Mammary epithelial cell (primary cell): ENCODE results near the gene SPG11.

Source experiments
- EZH2 ChIP-seq: IDR thresholded peaks from 2 replicates; pipeline ENCODE4 v1.6.1; 2012; ENCODE audit warnings: low read length, inconsistent platforms, borderline replicate concordance
- TF ChIP-seq, protein P1 (sequence below), 2 donors: IDR thresholded peaks in 1 of 2; conservative IDR thresholded peaks in 1 of 2; 2 replicates each; pipeline ENCODE4 v1.5.1; 2011 to 2012; ENCODE audit warnings: inconsistent platforms in 2 of 2, low read length in 2 of 2, mild to moderate bottlenecking in 2 of 2, control low read depth in 1 of 2, low read depth in 1 of 2; ENCODE audit not compliant: insufficient read depth in 1 of 2; ENCODE audit errors: extremely low read depth in 1 of 2

DNA sequence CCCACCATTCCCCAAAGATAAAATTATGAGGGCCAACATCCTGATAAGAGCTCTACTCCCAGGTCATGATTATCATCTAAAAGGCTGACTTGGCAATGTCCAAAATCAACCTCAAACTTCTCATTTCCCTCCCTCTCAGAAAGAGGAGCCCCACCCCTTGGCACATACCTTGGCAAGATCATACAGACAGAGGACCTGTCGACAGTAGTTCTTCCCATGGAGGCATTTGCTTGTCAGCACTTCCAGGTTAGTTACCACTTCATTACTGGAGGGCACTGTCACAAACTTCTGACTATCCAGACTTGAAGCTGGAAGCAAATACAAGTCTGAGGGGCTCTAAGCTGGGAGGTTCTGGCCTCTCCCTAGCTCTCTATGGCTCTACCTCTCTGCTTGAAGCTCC is 88.7 kb downstream of the SPG11 start:
- TF ChIP-seq, protein P1, sequence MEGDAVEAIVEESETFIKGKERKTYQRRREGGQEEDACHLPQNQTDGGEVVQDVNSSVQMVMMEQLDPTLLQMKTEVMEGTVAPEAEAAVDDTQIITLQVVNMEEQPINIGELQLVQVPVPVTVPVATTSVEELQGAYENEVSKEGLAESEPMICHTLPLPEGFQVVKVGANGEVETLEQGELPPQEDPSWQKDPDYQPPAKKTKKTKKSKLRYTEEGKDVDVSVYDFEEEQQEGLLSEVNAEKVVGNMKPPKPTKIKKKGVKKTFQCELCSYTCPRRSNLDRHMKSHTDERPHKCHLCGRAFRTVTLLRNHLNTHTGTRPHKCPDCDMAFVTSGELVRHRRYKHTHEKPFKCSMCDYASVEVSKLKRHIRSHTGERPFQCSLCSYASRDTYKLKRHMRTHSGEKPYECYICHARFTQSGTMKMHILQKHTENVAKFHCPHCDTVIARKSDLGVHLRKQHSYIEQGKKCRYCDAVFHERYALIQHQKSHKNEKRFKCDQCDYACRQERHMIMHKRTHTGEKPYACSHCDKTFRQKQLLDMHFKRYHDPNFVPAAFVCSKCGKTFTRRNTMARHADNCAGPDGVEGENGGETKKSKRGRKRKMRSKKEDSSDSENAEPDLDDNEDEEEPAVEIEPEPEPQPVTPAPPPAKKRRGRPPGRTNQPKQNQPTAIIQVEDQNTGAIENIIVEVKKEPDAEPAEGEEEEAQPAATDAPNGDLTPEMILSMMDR (conservative IDR thresholded peaks at IDR 0.05 in 1 of 2, IDR thresholded peaks at IDR 0.05 in 1 of 2; ENCODE audit: extremely low read depth in 1 of 2, insufficient read depth in 1 of 2, low read depth in 1 of 2, low read length in 2 of 2): no peak
- no peak for TF ChIP-seq EZH2
